Measurements from ENCODE around the gene ABCG5.

ABCG5 gene

GRCh38 chr2:43841949-43842865 is 3.6 kb upstream of the ABCG5 start:
- no peak for DNase-seq (ENCODE audit: low spot score)

DNA sequence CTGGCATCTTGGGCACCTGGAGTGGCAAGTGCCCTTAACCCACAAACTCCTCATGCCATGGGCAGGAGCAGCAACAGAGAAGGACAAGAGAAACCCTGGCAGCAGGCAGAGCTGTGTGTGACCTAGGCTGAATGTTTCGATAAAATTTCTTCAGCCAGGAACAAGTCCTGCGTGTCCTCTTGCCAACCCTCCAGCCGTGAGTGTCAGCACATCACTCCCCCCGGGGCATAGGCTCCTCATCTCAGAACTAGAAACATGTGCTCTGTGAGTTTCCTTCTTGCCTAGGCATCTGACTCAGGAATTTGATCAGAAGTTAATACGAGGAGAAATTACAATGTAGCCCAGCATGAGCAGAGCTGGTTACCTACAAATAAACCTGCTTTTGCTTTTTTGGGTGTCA is 2.3 kb upstream of the ABCG5 start:
- DNase-seq (ENCODE audit: low spot score) = no peak

GRCh38 chr2:43839776-43840564 is 1.3 kb upstream of the ABCG5 start:
- no peak for DNase-seq (ENCODE audit: low spot score)

GRCh38 chr2:43837831-43838559 is 644 bp downstream of the ABCG5 start:
- no peak for DNase-seq (ENCODE audit: low spot score)

- no peak for DNase-seq (ENCODE audit: low spot score)
Measured at GRCh38 chr2:43837033-43837432, 1.6 kb downstream of the ABCG5 start.

DNA sequence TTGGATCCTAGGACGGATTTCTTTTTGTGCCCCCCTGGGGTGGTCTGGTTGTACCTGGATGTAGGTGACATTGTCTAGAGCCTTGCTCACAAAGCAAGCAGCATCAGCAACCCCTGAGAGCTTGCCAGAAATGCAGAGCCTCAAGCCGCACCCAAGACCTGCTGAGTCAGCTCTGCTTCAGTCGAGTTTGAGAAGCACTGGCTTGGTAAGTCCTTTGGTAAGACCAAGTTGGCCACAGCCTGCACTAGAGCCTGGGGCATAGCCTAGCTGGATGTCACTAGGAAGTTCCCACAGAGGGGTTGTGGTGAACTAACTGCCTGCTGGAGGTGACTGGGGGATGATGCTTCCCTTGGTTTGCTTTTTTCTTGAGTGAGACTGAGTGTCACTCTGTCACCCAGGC is 6.2 kb downstream of the ABCG5 start:
- DNase-seq (ENCODE audit: low spot score) = no peak

GRCh38 chr2:43831543-43832294 is 6.9 kb downstream of the ABCG5 start:
- no peak for DNase-seq (ENCODE audit: low spot score)

DNA sequence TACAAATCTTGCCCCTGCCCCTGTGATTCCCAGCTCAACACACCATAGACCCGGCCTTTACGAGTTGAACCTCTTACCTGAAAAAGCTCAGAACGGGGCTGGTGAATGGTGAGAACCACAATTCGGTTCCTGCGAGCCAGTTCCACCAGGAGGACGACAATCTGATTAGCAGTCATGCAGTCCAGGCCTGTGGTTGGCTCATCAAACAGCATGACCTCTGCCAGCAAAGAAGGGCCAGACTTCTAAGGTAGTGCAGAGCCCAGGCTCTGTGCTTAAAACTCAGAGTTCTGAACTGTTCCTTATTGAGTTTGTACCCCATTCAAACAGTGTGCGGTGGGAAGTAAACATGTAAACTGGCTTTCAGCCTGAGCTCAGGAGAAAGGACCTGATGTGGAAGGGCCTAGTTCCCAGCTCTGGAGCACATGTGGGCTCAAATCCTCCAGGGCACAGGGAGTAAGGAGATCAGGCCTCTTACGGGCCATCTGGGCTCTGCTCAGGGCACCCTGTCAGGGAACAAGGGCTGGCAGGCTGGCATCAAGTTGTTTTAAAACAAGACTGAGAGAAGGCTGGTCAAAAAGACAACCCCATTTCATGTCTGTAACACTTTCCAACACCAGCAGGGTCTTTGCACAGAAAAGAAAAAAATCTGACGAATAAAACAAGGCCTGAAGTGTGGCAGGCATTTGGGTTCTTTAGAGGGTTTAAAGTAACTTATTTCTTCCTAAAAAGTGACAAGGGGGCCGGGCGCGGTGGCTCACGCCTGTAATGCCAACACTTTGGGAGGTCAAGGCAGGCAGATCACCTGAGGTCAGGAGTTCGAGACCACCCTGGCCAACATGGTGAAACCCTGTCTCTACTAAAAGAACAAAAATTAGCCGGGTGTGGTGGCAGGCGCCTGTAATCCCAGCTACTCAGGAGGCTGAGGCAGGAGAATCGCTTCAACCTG is 12.1 kb downstream of the ABCG5 start:
- DNase-seq (ENCODE audit: low spot score) = no peak

DNA sequence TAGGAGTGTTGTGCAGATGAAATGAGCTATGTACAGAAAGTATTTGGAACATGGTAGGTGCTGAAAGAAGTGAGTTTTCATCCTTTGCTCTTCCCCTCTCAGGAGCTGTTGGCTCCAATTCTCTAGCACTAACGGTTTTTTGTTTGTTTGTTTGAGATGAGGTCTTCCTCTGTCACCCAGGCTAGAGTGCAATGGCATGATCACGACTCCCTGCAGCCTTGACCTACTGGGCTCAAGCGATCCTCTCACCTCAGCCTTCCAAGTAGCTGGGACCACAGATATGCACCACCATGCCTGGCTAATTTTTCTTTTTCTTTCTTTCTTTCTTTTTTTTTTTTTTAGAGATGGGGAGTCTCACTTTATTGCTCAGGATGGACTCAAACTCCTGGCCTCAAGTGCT is 12.8 kb downstream of the ABCG5 start:
- no peak for DNase-seq (ENCODE audit: low spot score)

GRCh38 chr2:43824951-43825493 is 13.6 kb downstream of the ABCG5 start:
- DNase-seq (ENCODE audit: low spot score) = no peak

GRCh38 chr2:43824512-43824911 is 14.1 kb downstream of the ABCG5 start:
- DNase-seq (ENCODE audit: low spot score) = no peak

DNA sequence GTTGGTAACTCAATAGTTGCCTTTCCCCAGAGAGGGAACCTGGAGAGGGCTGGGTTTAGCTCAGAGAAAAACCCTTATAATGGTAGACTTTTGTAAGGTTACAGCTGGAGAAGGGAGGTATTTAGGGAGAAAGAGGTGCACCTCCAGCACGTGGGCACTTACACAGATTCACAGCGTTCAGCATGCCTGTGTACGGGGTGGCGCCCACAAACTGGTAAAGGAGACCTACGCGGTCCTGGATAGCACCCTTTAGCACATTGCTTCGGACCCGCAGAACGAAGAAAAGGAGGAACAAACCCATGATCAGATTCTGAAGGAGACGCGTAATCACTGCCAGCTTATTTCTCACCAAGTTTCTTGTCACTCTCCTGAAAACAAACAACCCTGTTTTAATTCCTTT is 14.9 kb downstream of the ABCG5 start:
- DNase-seq (ENCODE audit: low spot score) = no peak

- DNase-seq (ENCODE audit: low spot score) = no peak
Measured at GRCh38 chr2:43822839-43823238, 15.8 kb downstream of the ABCG5 start.

- no peak for DNase-seq (ENCODE audit: low spot score)
Measured at GRCh38 chr2:43819491-43820163, 19.0 kb downstream of the ABCG5 start.

DNA sequence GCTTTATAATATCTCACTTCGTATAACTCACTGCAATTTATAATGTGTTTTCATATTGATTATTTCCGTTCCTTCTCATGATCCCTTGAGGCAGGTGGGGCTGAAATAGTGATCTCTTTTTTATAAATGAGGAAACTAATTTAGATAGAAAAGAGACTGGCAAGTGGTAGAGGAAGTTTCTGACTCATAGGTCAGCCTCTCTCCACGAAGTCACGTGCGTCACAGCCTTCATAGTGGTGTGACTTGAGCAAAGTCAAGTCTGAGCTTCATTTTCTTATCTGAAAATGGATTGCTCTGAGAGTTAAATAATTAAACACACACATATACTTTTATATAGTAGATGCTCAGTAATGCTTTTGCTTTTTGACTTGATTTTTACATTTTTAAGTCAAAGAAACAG is 19.9 kb downstream of the ABCG5 start:
- DNase-seq (ENCODE audit: low spot score) = no peak

- DNase-seq (ENCODE audit: low spot score) = no peak
Measured at GRCh38 chr2:43814711-43815110, 23.9 kb downstream of the ABCG5 start.

- no peak for DNase-seq (ENCODE audit: low spot score)
Measured at GRCh38 chr2:43812947-43813346, 25.7 kb downstream of the ABCG5 start.

DNA sequence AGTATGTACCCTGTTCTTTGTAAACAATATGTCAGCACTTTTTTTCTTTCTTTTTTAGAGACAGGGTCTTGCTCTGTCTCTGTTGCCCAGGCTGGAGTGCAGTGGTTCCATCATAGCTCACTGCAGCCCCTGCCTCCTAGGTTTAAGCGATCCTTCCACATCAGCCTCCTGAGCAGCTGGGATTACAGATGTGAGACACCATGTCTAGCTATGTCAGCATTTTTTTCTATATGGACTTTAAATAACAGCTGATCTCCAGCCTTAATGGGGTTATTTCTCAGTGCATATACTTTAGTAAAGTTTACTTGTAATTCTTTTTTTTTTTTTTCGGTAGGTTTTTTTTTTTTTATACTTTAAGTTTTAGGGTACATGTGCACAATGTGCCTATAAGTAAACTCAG is 26.6 kb downstream of the ABCG5 start:
- no peak for DNase-seq (ENCODE audit: low spot score)

DNA sequence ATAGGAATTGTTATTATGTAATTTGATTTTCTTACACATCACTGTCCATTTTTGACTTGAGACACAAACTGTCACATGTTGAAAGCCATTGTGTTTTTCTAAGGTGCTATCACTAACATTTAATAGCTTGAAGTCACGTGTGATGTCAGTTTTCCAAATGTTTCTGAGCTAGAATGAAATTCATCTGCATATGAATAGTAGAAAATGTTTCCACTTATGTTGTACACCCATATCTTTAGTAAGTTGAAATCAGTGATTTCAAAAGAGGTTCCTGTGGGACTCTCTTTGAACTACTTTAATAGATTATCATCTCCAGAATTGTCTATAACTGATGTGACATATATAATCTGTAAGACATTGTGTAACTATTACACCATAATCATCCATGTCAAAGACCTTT is 27.8 kb downstream of the ABCG5 start:
- no peak for DNase-seq (ENCODE audit: low spot score)

DNA sequence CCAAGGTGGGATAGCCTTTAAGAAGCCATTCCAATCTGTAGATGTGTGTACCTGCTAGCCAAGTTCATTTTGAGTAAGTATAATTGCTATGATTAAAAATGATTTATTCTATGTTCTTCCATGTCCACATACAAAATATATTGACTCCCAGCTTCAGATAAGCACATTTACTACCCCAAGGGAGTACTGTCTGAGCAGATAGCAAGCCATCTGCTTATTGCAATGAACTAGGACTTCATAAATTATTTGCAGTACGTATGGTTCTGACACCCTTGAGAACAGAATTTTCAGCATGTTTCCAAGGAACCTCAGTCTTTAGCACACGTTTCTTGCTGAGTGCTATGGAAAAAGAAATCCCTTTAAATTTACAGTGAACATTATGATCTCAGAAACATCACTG is 28.2 kb downstream of the ABCG5 start:
- peak; percentile 2 for DNase-seq (ENCODE audit: low spot score)

Data from Ammon's horn (tissue), 1 donor.